Sigmoid colon (tissue), 3 donors: ENCODE measurements around the gene PRPH2.

Experiments used
- CTCF ChIP-seq, 4 experiments: fragments of 450-650 bp in 3 of 4; fragments of 200-600 bp in 1 of 4; IDR thresholded peaks; one replicate each; pipeline ENCODE4 v1.5.1; 2016 to 2019; ENCODE audit warnings: antibody characterized with exemption in 4 of 4, mild to moderate bottlenecking in 3 of 4, moderate library complexity in 2 of 4
- POLR2A ChIP-seq, 2 donors: fragments of 450-650 bp; IDR thresholded peaks; one replicate each; pipeline ENCODE4 v1.6.1; 2016; ENCODE audit warnings: antibody characterized with exemption in 2 of 2, mild to moderate bottlenecking in 2 of 2, moderate library complexity in 2 of 2

GRCh38 chr6:42722497-42722896 lies at the start of gene PRPH2:
- TF ChIP-seq POLR2A (IDR thresholded peaks at IDR 0.05), result no peak
- TF ChIP-seq CTCF (IDR thresholded peaks at IDR 0.05), result no peak
